Measurements from ENCODE around the gene HOXD3.

DNA sequence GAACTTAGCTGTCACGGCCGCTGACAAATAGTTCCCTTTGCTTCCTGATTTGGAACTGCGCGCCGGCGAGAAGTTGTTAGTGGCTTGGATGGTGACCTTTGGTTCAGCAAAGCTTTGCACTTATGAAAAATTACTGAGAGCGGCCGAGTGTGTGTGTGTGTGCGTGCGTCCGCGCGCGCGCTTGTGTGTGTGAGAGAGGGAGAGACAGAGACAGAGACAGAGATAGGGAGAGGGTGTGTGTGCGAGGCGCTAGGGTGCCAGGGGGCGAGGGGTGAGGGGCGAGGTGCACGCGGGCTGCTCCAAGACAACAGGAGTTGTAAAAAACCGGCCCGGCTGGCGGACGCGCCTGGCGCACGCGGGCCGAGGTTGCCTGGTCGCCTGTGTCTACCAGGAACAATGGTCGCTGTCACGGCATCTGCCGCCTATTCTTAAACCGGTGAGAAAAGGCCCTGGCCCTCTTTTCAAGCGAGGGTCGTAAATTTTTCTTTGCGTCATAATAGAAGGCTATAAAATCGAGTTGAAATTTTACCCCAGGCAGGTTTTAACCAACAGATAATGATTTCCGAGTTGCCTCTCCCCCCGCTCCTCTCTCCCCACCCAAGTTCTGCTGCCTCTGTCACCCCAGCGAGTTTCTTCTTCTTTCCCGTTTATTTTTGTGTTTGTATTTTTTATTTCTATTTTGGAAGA is 535 bp downstream of the HOXD3 start:
- TF ChIP-seq, protein P1, sequence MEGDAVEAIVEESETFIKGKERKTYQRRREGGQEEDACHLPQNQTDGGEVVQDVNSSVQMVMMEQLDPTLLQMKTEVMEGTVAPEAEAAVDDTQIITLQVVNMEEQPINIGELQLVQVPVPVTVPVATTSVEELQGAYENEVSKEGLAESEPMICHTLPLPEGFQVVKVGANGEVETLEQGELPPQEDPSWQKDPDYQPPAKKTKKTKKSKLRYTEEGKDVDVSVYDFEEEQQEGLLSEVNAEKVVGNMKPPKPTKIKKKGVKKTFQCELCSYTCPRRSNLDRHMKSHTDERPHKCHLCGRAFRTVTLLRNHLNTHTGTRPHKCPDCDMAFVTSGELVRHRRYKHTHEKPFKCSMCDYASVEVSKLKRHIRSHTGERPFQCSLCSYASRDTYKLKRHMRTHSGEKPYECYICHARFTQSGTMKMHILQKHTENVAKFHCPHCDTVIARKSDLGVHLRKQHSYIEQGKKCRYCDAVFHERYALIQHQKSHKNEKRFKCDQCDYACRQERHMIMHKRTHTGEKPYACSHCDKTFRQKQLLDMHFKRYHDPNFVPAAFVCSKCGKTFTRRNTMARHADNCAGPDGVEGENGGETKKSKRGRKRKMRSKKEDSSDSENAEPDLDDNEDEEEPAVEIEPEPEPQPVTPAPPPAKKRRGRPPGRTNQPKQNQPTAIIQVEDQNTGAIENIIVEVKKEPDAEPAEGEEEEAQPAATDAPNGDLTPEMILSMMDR (IDR thresholded peaks at IDR 0.05) = no peak
- no peak for TF ChIP-seq POLR2A (IDR thresholded peaks at IDR 0.05)
- TF ChIP-seq POLR2AphosphoS5 (IDR thresholded peaks at IDR 0.05) = no peak
